Astrocyte of the cerebellum (primary cell): ENCODE measurements around the gene IFT88.
A peak's percentile ranks its signal among the peaks of the same experiment; 100 is the strongest.
"Not testable (repeated sequence)": the region's sequence is repeated elsewhere in the genome, so short reads cannot be mapped to it uniquely, and the experiment has no call there.

Source experiments
- DNase-seq: peaks from one replicate; pipeline ENCODE4 v3.0.0-alpha.2; 2011; ENCODE audit warnings: low read depth
- H3K4me3 ChIP-seq: 2 replicates; pipeline ENCODE4 v1.5.1; 2011; ENCODE audit warnings: mild to moderate bottlenecking, low read depth, low read length, moderate library complexity
- CTCF ChIP-seq: IDR thresholded peaks from 2 replicates; pipeline ENCODE4 v1.5.1; 2012; ENCODE audit warnings: low read length, low read depth, moderate library complexity, mild to moderate bottlenecking; ENCODE audit errors: missing control alignments
- in situ Hi-C: cut with HindIII; loops from 2 replicates; pipeline ENCODE4 v1.10.0; 2017; ENCODE audit warnings: low sequenced_read_pairs

IFT88 gene

GRCh38 chr13:20676213-20676612, 109.3 kb downstream of the IFT88 start:
- no peak for DNase-seq
- H3K4me3 ChIP-seq, result no peak overlapping the region
- no peak for TF ChIP-seq CTCF
- in situ Hi-C loops, result no loop called here

- in situ Hi-C loops, H3K4me3 ChIP-seq, DNase-seq: not testable (repeated sequence)
These were observed 111.6 kb downstream of the IFT88 start for GRCh38 chr13:20678606-20679005.

GRCh38 chr13:20679879-20680278, 112.9 kb downstream of the IFT88 start:
- in situ Hi-C loops, result no loop called here
- H3K4me3 ChIP-seq, result no peak overlapping the region
- no peak for TF ChIP-seq CTCF
- DNase-seq, result no peak

GRCh38 chr13:20680416-20681080, 113.6 kb downstream of the IFT88 start:
- in situ Hi-C loops, result no loop called here
- DNase-seq, result no peak

GRCh38 chr13:20681481-20681880, 114.5 kb downstream of the IFT88 start:
- in situ Hi-C loops, H3K4me3 ChIP-seq: not testable (repeated sequence)
- peak; percentile 87 for DNase-seq

More at GRCh38 chr13:20680416-20681080, 113.6 kb downstream of the IFT88 start:
- no peak for TF ChIP-seq CTCF
- H3K4me3 ChIP-seq, result no peak overlapping the region

GRCh38 chr13:20682061-20682460, 115.1 kb downstream of the IFT88 start:
- no peak for TF ChIP-seq CTCF
- in situ Hi-C loops, result no loop called here
- DNase-seq, result no peak

GRCh38 chr13:20684041-20684440, 117.1 kb downstream of the IFT88 start:
- in situ Hi-C loops, result no loop called here
- DNase-seq, result no peak
- H3K4me3 ChIP-seq, result no peak overlapping the region
- TF ChIP-seq CTCF, result no peak

More at GRCh38 chr13:20682061-20682460, 115.1 kb downstream of the IFT88 start:
- H3K4me3 ChIP-seq, result no peak overlapping the region

- no peak for TF ChIP-seq CTCF
- H3K4me3 ChIP-seq, result no peak overlapping the region
- no peak for DNase-seq
- in situ Hi-C loops, result no loop called here
These were observed 117.6 kb downstream of the IFT88 start for GRCh38 chr13:20684546-20684945.
